HG03460 (cell line): ENCODE measurements around the gene IKZF2.
A peak's percentile ranks its signal among the peaks of the same experiment; 100 is the strongest.

Source experiments
- ATAC-seq: cut with Tn5 transposase; IDR thresholded peaks from one replicate; pipeline ENCODE4 v1.9.1; 2021; ENCODE audit not compliant: unreplicated experiment

IKZF2 gene

DNA sequence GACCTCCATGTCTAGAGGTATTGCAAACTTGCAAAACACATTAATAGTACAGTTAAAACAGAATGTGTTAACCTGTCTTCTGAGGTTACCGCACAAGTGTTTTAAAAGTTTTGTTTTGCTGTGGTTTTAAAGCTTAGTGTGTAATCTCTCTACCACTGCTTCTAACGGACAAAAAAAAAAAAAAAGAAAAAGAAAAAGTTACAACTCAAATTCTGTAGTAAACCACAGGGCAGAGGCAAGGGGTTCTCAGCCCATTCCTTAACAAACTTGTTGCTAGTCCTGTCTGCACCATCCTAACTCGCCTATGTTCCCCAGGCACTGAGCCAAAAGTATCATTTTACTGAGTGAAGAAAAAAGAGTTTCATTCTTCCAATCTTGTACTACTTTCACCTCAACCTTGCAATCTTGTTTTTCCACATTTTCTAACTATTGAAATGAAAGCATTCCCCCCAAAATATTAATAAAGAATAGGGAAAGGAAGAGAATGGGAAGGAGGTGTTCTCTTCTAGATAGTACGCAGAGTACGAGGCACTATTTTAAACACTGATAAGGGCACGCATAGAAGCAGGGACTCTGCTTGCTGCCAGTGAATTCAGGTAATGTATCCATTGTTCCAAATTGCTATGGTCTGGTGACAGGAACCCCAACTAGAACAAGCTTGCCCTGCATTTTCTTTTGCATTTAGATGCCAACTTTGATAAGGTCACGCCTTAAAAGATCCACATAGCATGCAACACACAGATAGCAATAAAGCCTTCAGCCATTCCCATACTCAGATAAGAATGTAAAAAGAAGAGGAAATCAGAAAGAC, 47.1 kb downstream of the IKZF2 start:
- peak; percentile 32 for ATAC-seq

DNA sequence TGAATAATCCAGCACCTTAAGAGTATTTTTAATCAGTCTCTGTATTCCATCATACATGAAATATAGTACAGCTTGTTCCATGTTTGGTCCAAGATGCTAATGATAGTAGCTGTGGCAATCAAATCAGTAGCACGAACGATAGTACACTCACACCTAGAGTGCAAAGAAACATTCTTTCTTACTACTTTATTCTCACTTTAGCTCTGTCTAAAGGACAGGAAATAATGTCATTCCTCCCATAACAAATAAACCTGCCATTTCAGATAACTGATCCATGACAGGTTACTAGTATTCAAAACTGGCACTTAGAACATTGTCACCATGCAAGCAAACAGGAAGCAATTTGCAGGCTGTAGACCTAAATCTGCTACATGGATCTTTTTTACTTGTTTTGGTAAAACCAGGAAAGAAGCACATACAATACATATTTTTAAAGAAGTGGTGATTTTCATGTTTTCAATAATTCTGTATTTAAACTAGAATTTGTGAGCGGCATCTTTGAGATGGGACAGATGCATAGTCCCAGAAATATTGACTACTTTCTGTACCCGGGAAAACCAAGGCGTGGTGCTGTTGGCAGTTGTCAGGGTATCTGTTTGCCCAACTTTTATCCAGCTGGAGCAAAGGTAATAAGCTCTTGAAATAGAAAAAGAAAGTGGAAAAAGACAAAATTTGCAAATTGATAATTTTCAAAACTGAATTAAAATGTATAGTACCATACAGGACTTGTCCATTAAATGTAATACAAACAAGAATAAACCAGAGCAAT, 49.5 kb downstream of the IKZF2 start:
- no peak for ATAC-seq

DNA sequence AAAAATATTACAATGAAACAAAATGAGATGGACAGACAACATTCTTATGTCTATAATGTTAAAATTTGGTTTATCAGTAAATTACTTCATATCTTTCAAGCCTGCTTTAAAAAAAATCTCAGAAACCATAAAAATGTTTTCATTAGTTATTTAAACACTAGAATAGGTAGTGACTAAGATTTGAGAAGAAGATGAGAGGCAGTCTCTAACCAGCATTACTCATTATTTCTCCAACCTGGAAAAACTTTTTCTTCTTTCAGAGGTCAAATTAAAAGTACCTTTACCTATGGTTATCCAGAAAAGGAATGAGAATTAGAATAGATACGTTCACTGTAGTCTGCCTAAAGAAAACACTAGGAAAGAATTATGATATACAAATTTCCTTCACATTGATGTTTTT, 50.3 kb downstream of the IKZF2 start:
- ATAC-seq, result no peak

DNA sequence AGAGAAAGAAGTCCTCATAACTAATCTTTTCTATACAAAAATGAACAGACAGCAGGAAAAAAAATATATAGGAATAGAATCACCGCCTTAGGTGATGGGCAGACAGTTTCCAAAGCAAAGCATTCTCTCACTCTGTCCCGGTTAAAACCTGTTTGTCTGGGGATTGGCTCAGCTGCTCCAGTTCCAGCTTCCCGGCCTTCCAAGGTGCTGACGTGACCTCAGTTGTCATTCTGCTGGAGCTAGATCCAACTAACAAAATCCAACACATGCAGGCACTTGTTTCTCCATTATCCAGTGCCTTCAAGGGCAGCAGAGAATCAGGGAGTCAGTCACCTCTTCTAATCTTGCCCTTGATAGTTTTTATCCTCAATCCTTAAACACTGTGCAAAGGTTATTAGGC, 52.8 kb downstream of the IKZF2 start:
- no peak for ATAC-seq

DNA sequence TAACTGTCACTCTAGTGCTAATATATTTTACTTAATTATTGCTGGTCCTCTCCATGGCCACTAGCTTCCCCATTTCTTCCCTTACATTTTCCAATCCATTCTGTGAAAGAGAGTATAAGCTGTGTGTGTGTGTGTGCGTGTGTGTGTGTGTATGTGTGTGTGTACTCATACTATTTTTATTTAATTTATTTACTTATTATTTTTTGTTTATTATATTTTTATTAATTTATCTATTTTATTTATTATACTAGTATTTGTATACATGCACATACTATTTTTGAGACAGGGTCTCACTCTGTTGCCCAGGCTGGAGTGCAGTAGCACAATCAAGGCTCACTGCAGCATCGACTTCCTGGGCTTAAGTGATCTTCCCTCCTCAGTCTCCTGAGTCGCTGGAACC, 59.6 kb downstream of the IKZF2 start:
- no peak for ATAC-seq

DNA sequence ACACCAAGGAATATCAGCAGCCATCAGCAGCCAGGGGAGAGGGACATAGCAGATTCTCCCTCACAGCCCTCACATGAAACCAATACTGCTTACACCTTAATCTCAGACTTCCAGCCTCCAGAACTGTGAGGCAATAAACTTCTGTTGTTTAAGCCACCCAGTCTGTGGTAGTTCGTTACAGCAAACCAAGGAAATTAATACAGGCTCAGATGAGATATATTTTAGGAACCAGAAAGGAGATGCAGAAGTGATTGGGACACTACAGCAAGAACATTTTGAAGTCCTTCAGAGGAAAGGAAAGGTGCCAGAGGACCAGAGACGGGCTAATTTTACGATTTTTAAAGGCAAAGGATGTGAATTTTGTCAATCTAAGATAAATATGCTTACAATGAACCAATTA, 60.6 kb downstream of the IKZF2 start:
- no peak for ATAC-seq

DNA sequence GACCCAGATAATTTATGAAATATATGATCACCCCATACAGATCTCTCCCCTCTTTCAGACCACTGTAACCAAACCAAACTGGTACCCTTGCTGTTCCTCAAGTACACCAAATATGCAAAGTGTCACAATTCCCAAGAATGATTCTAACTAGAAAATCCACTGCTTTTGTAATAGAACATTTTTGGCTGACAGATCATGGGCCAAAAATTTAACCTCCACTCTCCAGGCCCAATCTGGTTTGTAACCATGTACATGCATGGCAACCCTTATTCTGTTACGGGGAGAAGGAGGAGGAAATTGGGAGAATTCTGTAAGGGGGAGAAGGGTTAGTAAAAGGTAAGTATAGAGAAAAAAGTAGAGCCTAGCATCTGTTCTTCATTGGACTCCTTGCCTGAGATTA, 62.0 kb downstream of the IKZF2 start:
- ATAC-seq, result no peak

DNA sequence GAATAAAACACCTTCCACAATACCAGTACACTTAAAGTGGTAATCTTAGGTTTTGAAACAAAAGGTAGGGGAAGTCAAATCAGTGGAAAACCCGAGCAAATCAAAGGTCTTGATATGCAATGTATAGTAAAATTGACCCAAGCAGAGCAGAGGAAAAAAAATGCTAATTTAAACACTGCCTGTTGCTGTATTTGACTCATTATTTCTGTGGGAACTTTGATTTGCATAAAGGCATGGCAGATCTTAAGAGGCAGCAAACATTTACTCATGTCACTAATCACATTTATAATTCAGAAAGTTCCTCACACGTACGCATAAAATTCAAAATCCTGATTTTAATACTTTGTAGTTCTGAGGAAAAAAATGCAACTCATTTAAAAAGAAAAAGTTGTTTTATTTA, 64.4 kb downstream of the IKZF2 start:
- no peak for ATAC-seq

DNA sequence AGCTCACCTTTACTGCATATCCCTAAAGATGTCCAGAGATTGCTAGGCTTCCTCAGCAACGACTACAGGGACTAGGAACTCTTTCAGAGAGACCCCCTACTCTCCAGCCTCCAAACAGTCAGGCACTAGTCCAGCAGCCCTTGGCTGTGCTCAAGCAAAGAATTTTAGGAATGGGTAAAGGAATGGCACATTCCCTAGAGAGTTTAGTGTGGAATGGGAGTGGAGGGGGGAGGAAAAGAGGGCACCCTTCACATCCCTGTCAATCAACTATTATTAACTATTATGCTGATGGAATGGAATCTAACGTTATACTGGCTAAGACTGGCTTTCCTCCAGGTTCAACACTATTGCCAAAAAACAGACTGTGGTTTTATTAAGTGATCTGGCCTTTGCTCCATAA, 64.8 kb downstream of the IKZF2 start:
- no peak for ATAC-seq

DNA sequence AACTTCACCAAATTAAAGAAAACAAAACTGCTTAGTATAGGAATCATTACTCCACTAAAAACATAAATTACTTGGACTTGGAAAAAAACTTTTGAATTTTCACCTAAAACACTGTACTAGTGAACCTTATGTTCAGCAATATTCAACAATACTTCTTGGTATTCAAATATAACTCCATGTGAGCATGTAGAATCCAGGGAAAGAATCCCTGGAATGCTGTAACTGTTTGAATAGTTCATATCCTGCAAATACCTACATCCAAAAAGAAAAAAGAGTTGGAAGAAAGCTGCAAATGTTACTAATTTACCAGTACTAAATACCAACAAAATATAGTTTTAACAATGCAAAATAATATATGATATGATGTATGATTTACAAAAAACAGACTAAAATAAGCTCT, 65.4 kb downstream of the IKZF2 start:
- ATAC-seq, result no peak

DNA sequence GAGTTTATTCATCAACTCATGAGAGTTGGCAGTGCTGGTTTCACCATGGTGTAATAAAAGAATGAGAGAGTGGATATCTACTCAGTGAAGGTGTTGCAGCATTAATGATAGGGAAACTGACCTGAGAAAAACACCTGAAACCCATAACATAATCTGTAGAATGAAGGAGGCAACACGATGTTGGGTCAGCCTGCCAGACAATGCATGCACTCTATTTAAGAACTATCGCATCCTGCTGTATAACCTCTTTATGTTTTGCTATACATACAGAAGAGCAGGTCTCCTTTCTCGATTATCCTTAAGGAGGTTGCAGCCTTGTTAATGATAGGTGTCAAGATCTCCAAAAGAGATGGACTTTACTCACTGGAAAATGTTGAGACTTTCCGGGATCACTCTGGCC, 65.9 kb downstream of the IKZF2 start:
- no peak for ATAC-seq

DNA sequence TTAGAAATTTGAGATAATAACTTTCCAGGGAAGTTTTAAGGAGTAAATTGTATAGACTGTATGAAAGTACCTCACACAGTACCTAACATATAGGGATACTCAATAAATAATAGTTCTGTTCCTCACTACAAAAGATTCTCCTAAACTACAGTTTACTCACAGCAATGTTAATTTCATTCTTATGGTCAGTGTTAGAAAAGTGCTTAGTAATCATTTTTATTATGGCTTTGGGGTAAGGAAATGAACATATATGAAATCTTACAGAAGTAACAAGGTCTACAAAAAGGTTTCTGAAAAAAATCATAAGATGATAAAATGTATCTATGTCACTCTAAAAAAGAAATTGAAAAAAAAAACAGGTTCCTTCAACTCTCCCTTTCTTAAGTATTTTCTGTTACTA, 67.2 kb downstream of the IKZF2 start:
- no peak for ATAC-seq

DNA sequence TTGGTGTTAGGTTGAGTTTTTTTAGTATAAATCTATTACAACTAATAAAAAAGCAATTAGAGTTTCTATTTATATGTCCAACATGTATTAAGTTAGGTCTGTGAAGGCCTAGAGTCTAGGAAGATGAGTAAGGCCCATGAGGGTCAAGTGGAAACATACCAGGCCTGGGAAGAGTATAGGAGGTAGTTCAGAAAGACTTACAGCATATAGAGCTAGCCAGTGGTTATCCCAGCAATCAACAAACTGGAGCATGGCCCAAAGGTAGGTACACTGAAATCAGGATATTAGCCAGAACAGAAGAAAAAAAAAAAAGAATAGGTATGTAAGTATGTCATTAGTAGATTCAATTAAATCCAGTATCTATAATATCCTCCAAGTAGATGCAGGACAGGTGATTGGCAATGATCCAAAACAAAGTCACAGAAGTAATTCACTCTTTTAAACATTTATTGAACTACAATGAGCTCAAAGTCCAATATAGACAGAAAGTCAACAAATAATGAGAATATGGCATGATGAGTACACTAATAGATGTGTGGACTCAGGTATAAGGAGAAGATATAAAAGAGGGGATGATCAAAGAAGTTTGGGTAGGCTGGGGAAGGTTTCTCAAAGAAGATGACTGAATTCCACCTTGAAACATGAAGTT, 70.3 kb downstream of the IKZF2 start:
- ATAC-seq, result no peak

DNA sequence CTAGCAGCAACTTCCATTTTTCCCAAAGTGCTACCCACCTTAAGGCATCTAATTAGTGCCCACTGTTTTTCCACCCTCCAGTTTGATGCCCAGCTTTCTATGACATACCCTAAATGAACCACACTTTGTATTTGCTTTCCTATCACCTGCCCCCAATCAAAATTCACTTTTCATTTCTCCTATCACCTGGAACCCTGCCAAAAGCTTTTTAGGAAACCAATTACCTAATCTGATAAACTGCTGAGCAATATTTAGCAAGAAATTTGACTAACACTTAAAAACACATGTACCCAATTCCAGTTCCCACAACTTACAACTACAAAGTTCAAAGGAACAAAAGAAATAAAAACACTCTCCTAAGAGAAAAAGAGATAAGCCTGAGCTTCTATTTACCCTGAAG, 71.7 kb downstream of the IKZF2 start:
- no peak for ATAC-seq

DNA sequence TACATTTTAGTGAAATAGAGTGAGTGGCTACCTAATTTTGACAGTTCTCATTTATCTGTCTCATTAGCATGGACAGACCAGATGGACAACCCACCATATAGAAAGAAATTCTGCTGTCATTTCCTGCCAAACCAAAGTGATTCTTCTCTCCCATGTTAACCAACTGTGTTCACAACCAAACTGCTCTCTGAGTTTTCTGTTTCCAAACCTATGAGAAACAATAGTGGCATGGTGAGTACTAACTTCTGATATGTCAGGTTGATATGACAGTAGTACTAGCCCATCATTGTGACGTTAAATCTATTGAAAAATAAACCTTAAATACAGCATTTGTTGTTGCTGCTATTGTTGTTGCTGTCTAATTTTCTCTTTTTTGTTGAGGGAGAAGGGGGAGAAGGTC, 72.7 kb downstream of the IKZF2 start:
- no peak for ATAC-seq

DNA sequence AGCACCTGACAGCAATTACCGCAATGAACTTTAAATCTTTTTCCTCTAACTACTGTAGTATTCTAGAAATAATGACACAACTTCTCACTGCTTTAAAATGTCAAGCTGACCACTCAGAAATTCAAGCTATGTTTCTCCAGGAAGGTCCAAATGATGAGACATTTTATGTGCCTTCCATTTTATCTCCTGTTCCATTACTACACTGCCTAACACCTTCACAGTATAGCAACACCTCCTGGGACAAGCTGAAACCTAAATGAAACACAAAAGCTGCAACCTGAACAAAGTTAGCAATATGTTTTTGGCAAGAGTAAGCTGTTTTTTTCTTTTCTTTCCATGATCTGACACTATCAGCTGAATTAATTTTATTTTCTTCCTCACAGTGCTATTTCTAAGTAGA, 81.9 kb downstream of the IKZF2 start:
- no peak for ATAC-seq

DNA sequence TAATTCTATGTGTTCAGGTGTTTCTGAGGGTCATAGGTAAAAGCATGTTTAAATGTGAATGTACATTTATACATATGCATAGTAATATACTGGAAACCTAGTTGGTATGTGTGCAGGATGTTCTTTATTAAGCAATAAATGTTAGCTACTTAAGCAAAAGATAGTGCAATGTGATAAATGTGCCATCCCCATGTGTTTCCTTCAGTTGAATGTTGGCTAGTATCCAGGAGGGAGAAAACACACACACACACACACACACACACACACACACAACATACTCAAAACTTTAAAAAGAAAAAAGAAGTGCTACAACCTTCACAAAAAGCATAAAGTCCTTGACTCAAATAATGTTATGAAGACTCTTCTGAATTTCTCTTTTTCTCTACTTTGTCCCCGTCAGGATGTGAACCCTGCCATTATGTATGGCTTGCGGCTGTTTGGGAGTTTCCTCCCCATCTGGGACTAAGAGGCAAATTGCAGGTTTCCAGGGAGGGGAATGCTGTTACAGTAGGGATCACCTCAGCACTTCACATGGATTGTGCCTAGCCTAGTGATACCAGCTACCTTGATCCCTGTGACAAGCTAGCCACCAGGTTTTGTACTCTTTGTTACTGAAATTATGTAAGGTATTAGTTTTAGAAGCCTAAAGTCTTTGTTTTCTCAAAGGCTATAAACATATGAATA, 82.6 kb downstream of the IKZF2 start:
- no peak for ATAC-seq

DNA sequence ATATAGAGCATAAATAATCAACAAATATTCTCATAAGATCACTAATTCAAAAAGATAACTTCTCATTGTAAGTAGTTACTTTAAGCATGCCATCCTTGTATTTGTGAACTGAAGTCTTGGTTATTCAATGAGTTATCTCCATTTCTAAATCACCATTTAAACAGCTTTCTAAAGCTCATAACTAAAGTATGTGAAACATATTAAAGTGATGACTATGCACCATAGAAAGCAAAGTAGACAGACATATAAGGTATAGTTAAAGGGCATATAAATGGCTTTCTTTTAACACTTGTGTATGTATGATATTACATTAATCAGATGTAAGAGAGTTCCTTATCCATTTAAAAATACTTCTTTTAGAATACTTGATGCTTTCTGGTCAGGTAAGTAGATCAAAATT, 83.5 kb downstream of the IKZF2 start:
- ATAC-seq, result no peak

DNA sequence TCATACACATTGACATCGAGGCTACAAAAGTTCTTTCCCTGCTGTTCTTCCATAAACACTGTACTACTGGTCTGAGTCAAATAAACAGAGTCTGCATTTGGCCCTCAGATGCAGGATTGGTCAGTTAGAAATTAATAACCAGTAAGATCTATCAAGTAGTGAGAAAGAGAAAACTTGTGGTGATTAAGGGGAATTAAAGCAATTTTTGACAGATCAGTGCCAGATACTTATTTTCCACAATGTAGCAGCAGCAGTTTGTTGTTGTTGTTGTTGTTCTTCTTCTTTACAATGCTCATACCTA, 85.0 kb downstream of the IKZF2 start:
- no peak for ATAC-seq

DNA sequence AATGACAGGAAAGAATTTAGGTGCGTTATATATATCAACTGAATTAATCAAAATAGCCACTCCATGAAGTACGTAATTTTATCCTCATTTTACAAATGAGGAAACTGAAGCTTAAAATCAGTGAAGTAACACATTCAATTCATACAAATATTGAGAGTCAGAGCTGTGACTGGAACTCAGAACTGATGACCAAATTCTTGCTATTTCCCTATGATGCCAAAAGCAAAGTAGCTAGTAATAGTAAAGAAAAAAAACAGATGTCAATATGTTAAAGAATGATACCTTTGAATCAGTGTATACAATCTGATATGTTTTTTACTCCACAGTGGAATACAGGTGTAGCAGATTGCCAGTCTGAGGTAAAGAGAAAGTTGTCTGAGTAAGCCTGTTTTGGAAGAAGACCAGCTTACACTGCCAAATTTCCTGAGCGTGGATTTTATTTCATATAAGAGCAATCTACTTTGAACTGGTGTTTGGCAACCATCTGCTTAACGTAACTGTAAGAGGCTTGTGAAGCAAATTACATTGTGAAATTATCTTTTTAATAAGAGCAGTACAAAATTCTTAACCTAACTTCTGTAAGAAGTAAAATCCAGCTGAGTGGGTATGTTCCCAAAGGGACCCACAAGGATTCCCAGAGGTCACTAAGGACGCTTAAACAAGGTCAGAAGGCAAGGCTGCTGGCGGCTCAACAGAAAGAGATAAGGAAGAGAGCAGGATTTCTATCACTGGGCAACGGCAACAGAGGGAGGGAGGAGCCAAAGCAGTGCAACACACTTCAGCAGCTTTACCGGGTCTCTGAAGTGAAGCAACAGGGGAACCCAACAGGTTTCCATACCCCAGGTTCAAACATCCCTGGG, 85.6 kb downstream of the IKZF2 start:
- no peak for ATAC-seq

DNA sequence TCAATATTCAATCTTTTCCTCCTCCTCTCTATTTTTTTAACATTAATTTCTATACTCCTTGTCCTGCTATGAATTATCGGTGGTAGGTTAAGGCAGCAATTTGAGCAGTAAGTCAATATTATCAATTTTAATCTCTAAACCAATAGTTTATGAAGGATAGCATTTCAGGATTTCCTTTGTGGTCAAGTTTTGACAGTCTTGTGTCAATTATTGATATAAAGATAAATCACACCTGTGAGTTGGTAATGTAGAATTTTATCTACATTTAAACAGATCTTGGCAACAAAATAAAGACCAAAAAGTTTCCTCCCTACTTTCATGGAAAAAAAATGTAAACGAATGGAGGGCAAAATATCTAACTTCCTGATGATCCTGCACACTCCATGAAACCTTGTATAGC, 87.3 kb downstream of the IKZF2 start:
- ATAC-seq, result no peak
